ENCODE data around the gene CACNA1B.

Gene CACNA1B

DNA sequence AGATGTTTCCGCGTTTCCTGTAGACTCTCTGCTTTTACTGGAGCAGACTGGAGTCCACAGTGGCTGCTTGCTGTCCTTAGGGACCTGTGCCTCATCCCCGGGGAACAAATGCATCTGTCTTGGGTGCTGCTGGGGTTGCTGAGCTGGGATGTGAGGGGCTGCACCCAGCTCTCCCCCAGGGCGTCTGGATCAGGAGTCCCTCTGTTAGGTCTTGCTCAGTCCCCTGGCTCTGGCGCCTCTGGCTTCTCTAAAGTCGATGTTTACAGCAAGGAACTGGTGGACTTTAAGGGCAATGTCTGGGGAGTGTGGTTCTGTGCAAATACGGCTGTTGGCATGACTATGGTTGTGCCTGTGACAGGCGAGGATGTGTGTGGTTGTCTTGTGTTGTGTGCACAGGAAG lies 91.4 kb downstream of the CACNA1B start:
- TF ChIP-seq CREB1 (IDR thresholded peaks at IDR 0.05; ENCODE audit: low read depth) (no peak), CEBPB (IDR thresholded peaks at IDR 0.05) (no peak), TEAD4 (IDR thresholded peaks at IDR 0.05) (no peak), USF1 (IDR thresholded peaks at IDR 0.05) (no peak), TCF12 (IDR thresholded peaks at IDR 0.05; ENCODE audit: low read depth) (no peak), NFIC (IDR thresholded peaks at IDR 0.05) (no peak), ZBTB7A (IDR thresholded peaks at IDR 0.05; ENCODE audit: low read depth) (no peak), TAF1 (IDR thresholded peaks at IDR 0.05; ENCODE audit: low read depth) (no peak), EGR1 (IDR thresholded peaks at IDR 0.05) (no peak)
- TF ChIP-seq, protein P1, sequence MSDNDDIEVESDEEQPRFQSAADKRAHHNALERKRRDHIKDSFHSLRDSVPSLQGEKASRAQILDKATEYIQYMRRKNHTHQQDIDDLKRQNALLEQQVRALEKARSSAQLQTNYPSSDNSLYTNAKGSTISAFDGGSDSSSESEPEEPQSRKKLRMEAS (IDR thresholded peaks at IDR 0.05), result no peak

DNA sequence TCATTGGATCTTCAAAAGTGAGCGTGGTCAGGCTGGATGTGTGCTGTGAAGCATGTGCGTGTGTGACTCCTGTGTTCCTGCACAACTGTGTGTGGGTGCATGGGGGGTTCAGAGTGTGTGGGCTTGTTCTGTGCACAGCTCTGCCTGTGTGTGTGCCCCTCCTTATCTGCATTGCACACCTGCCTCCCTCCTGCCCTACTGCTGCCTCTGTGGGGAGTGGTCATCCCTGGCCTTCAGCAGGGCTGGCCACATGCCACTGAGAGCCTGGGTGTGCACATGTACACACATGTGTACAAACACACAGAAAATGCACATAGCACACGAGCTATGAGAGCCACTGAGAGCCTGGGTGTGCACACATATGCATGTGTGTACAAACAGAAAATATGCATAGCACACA lies 92.1 kb downstream of the CACNA1B start:
- TF ChIP-seq, protein P1 (IDR thresholded peaks at IDR 0.05), result no peak
- TF ChIP-seq, protein P2, sequence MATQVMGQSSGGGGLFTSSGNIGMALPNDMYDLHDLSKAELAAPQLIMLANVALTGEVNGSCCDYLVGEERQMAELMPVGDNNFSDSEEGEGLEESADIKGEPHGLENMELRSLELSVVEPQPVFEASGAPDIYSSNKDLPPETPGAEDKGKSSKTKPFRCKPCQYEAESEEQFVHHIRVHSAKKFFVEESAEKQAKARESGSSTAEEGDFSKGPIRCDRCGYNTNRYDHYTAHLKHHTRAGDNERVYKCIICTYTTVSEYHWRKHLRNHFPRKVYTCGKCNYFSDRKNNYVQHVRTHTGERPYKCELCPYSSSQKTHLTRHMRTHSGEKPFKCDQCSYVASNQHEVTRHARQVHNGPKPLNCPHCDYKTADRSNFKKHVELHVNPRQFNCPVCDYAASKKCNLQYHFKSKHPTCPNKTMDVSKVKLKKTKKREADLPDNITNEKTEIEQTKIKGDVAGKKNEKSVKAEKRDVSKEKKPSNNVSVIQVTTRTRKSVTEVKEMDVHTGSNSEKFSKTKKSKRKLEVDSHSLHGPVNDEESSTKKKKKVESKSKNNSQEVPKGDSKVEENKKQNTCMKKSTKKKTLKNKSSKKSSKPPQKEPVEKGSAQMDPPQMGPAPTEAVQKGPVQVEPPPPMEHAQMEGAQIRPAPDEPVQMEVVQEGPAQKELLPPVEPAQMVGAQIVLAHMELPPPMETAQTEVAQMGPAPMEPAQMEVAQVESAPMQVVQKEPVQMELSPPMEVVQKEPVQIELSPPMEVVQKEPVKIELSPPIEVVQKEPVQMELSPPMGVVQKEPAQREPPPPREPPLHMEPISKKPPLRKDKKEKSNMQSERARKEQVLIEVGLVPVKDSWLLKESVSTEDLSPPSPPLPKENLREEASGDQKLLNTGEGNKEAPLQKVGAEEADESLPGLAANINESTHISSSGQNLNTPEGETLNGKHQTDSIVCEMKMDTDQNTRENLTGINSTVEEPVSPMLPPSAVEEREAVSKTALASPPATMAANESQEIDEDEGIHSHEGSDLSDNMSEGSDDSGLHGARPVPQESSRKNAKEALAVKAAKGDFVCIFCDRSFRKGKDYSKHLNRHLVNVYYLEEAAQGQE (IDR thresholded peaks at IDR 0.05; ENCODE audit: low read depth), result no peak
- TF ChIP-seq EP300 (IDR thresholded peaks at IDR 0.05; ENCODE audit: borderline replicate concordance), result no peak

- no peak for TF ChIP-seq USF1 (IDR thresholded peaks at IDR 0.05)
- TF ChIP-seq TAF1 (IDR thresholded peaks at IDR 0.05; ENCODE audit: low read depth), result no peak
- TF ChIP-seq RAD21 (IDR thresholded peaks at IDR 0.05; ENCODE audit: low read depth), result no peak
- no peak for TF ChIP-seq NFIC (IDR thresholded peaks at IDR 0.05)
- no peak for TF ChIP-seq CEBPB (IDR thresholded peaks at IDR 0.05)
- TF ChIP-seq, protein P2 (IDR thresholded peaks at IDR 0.05; ENCODE audit: low read depth), result no peak
- TF ChIP-seq FOXM1 (IDR thresholded peaks at IDR 0.05; ENCODE audit: borderline replicate concordance, low read depth), result no peak
- TF ChIP-seq YY1 (IDR thresholded peaks at IDR 0.05; ENCODE audit: low read depth), result no peak
- TF ChIP-seq TEAD4 (IDR thresholded peaks at IDR 0.05), result no peak
- TF ChIP-seq TCF12 (IDR thresholded peaks at IDR 0.05; ENCODE audit: low read depth), result no peak
- TF ChIP-seq ZBTB7A (IDR thresholded peaks at IDR 0.05; ENCODE audit: low read depth), result no peak
- no peak for TF ChIP-seq EGR1 (IDR thresholded peaks at IDR 0.05)
- TF ChIP-seq, protein P1 (IDR thresholded peaks at IDR 0.05), result no peak
- no peak for TF ChIP-seq EP300 (IDR thresholded peaks at IDR 0.05; ENCODE audit: borderline replicate concordance)
- TF ChIP-seq CREB1 (IDR thresholded peaks at IDR 0.05; ENCODE audit: low read depth), result no peak
These were observed 92.5 kb downstream of the CACNA1B start for GRCh38 chr9:137970098-137970497.

GRCh38 chr9:137970686-137971476 lies 93.3 kb downstream of the CACNA1B start:
- TF ChIP-seq YY1 (IDR thresholded peaks at IDR 0.05; ENCODE audit: low read depth), result no peak
- TF ChIP-seq, protein P2 (IDR thresholded peaks at IDR 0.05; ENCODE audit: low read depth), result no peak
- TF ChIP-seq EP300 (IDR thresholded peaks at IDR 0.05; ENCODE audit: borderline replicate concordance), result no peak
- no peak for TF ChIP-seq TCF12 (IDR thresholded peaks at IDR 0.05; ENCODE audit: low read depth)
- no peak for TF ChIP-seq NFIC (IDR thresholded peaks at IDR 0.05)
- no peak for TF ChIP-seq CEBPB (IDR thresholded peaks at IDR 0.05)
- no peak for TF ChIP-seq USF1 (IDR thresholded peaks at IDR 0.05)

Data from Ishikawa (cell line).